CD8-positive, alpha-beta memory T cell (primary cell): ENCODE data around the gene DDX51. TPM values are rescaled to one million over a fixed set of nuclear protein-coding genes. Genes with fewer than 3 reads are reported as not detected.

ENCODE experiments used
- CTCF ChIA-PET: fragments of 350-600 bp; sonication (Branson Sonifier 250); formaldehyde crosslinking; loops from one replicate; lab custom pipeline; 2021; ENCODE audit warnings: antibody characterized with exemption; lab: Charles Lee
- POLR2A ChIA-PET: fragments of 350-600 bp; sonication (Branson Sonifier 250); formaldehyde crosslinking; loops from one replicate; lab custom pipeline; 2021; ENCODE audit warnings: antibody characterized with exemption; lab: Charles Lee
- DNase-seq, 5 donors: peaks; one replicate each; pipeline versions ENCODE4 v3.0.0 to v3.0.0-alpha.2; 2020 to 2022; ENCODE audit warnings: mixed read lengths in 1 of 5
- H3K27ac ChIP-seq: one replicate; pipeline ENCODE4 v1.7.0; 2013; ENCODE audit warnings: low read depth, mild to moderate bottlenecking, low read length, moderate library complexity
- H3K27me3 ChIP-seq: 2 replicates; pipeline ENCODE4 v1.7.0; 2013; ENCODE audit warnings: low read length, mild to moderate bottlenecking; ENCODE audit not compliant: insufficient read depth, poor library complexity, severe bottlenecking
- H3K36me3 ChIP-seq: 2 replicates; pipeline ENCODE4 v1.7.0; 2013; ENCODE audit warnings: mild to moderate bottlenecking, low read length, moderate library complexity; ENCODE audit not compliant: insufficient read depth
- H3K4me1 ChIP-seq: 2 replicates; pipeline ENCODE4 v1.7.0; 2013; ENCODE audit warnings: mild to moderate bottlenecking, low read length, moderate library complexity; ENCODE audit not compliant: insufficient read depth
- H3K4me3 ChIP-seq: 2 replicates; pipeline ENCODE4 v1.7.0; 2013; ENCODE audit warnings: mild to moderate bottlenecking, low read length
- H3K9me3 ChIP-seq: 2 replicates; pipeline ENCODE4 v1.7.0; 2013; ENCODE audit warnings: mild to moderate bottlenecking, low read length
- H3K27ac Mint-ChIP-seq, 8 donors: one replicate each; pipeline ENCODE4 v1.8.0; 2020 to 2021; ENCODE audit warnings: mixed read lengths in 8 of 8, mild to moderate bottlenecking in 6 of 8, inconsistent platforms in 3 of 8, moderate library complexity in 3 of 8
- H3K27me3 Mint-ChIP-seq, 2 donors: one replicate each; pipeline ENCODE4 v1.8.0; 2020 to 2021; ENCODE audit warnings: mixed read lengths in 2 of 2, mild to moderate bottlenecking in 1 of 2, moderate library complexity in 1 of 2
- H3K36me3 Mint-ChIP-seq, 3 donors: one replicate each; pipeline ENCODE4 v1.8.0; 2020 to 2021; ENCODE audit warnings: mixed read lengths in 3 of 3, inconsistent platforms in 1 of 3, mild to moderate bottlenecking in 1 of 3
- H3K4me1 Mint-ChIP-seq, 3 donors: one replicate each; pipeline ENCODE4 v1.8.0; 2020 to 2021; ENCODE audit warnings: mixed read lengths in 3 of 3, inconsistent platforms in 1 of 3, mild to moderate bottlenecking in 1 of 3
- H3K4me3 Mint-ChIP-seq, 7 donors: one replicate each; pipeline ENCODE4 v1.8.0; 2020 to 2021; ENCODE audit warnings: mixed read lengths in 7 of 7, mild to moderate bottlenecking in 6 of 7, moderate library complexity in 4 of 7, inconsistent platforms in 2 of 7
- H3K9me3 Mint-ChIP-seq, 5 donors: one replicate each; pipeline ENCODE4 v1.8.0; 2020 to 2022; ENCODE audit warnings: mixed read lengths in 5 of 5, mild to moderate bottlenecking in 3 of 5, moderate library complexity in 2 of 5, inconsistent platforms in 1 of 5
- polyA plus RNA-seq: library from polyadenylated mRNA; unstranded; fragments of 300-500 nt; fragmentation: Illumina TruSeq; gene quantifications from one replicate; pipeline ENCODE4 v1.2.3, GENCODE V29; 2021
- total RNA-seq, 2 experiments: library from RNA; stranded (reverse); gene quantifications; one replicate each; pipeline ENCODE4 v1.2.3, GENCODE V29; 2021

The DDX51 gene
- total and polyA plus RNA-seq, 3 experiments from 2014 or later = 14.1 to 36.4 (median 35.2) TPM

- no peak overlapping the region for H3K27ac Mint-ChIP-seq
- Histone ChIP-seq H3K27ac (no peak overlapping the region), H3K4me1 (peaks cover 11% of the 10 kb centered on the region), H3K9me3 (no peaks in the 10 kb centered on the region), H3K36me3 (no peaks in the 10 kb centered on the region), H3K4me3 (no peak overlapping the region), H3K27me3 (no peaks in the 10 kb centered on the region)
- peaks cover 0 to 2% of the 10 kb centered on the region in 2 donors for H3K27me3 Mint-ChIP-seq
- no peaks in the 10 kb centered on the region for H3K9me3 Mint-ChIP-seq
- POLR2A ChIA-PET = no interaction called here
- peak in 1 of 5 donors; percentile 48 for DNase-seq
- H3K36me3 Mint-ChIP-seq = peaks cover 0 to 28% (median 0%) of the 10 kb centered on the region in 3 donors
- H3K4me1 Mint-ChIP-seq = peaks cover 19 to 27% (median 19%) of the 10 kb centered on the region in 3 donors
- CTCF ChIA-PET = no interaction called here
- no peak overlapping the region for H3K4me3 Mint-ChIP-seq
These were observed 4.4 kb upstream of the DDX51 start for GRCh38 chr12:132148368-132149045.

GRCh38 chr12:132147423-132148367 lies 3.6 kb upstream of the DDX51 start:
- ChIA-PET CTCF (no interaction called here), POLR2A (no interaction called here)
- Mint-ChIP-seq H3K9me3 (no peaks in the 10 kb centered on the region), H3K27me3 (peaks cover 0 to 4% of the 10 kb centered on the region in 2 donors), H3K27ac (peak overlapping the region in 1 of 8 donors; percentile 91), H3K4me3 (no peak overlapping the region), H3K36me3 (peaks cover 0 to 34% (median 0%) of the 10 kb centered on the region in 3 donors), H3K4me1 (peaks cover 23 to 34% (median 26%) of the 10 kb centered on the region in 3 donors)
- Histone ChIP-seq H3K9me3 (no peaks in the 10 kb centered on the region), H3K27me3 (no peaks in the 10 kb centered on the region), H3K36me3 (no peaks in the 10 kb centered on the region), H3K4me1 (peaks cover 18% of the 10 kb centered on the region), H3K4me3 (no peak overlapping the region), H3K27ac (no peak overlapping the region)
- no peak for DNase-seq

GRCh38 chr12:132146772-132147422 lies 2.8 kb upstream of the DDX51 start:
- peaks cover 4% of the 10 kb centered on the region for H3K36me3 ChIP-seq

GRCh38 chr12:132146098-132146497 lies 2.0 kb upstream of the DDX51 start:
- H3K36me3 Mint-ChIP-seq = peaks cover 0 to 42% (median 0%) of the 10 kb centered on the region in 3 donors
- DNase-seq = no peak
- peak overlapping the region; percentile 73 to 98 (median 89) for H3K4me3 Mint-ChIP-seq
- peaks cover 0 to 4% of the 10 kb centered on the region in 2 donors for H3K27me3 Mint-ChIP-seq
- no peaks in the 10 kb centered on the region for H3K9me3 Mint-ChIP-seq
- H3K9me3 ChIP-seq = no peaks in the 10 kb centered on the region
- ChIA-PET CTCF (interaction anchor here (2.0 kb wide), 1 partner anchor 8 kb away, joined by 8 read pairs; no protein-coding TSS in a partner anchor), POLR2A (no interaction called here)
- H3K4me1 ChIP-seq = peaks cover 21% of the 10 kb centered on the region
- peaks cover 23 to 40% (median 30%) of the 10 kb centered on the region in 3 donors for H3K4me1 Mint-ChIP-seq
- peaks cover 12% of the 10 kb centered on the region for H3K36me3 ChIP-seq
- H3K27me3 ChIP-seq = no peaks in the 10 kb centered on the region
- peak overlapping the region; percentile 34 to 91 (median 86) for H3K27ac Mint-ChIP-seq
- H3K4me3 ChIP-seq = no peak overlapping the region
- no peak overlapping the region for H3K27ac ChIP-seq

More at GRCh38 chr12:132146772-132147422, 2.8 kb upstream of the DDX51 start:
- DNase-seq = no peak
- Mint-ChIP-seq H3K4me3 (peak overlapping the region; percentile 10 to 96 (median 73)), H3K27me3 (peaks cover 0 to 4% of the 10 kb centered on the region in 2 donors), H3K4me1 (peaks cover 23 to 40% (median 30%) of the 10 kb centered on the region in 3 donors), H3K9me3 (no peaks in the 10 kb centered on the region), H3K36me3 (peaks cover 0 to 37% (median 0%) of the 10 kb centered on the region in 3 donors), H3K27ac (peak overlapping the region in 5 of 8 donors; percentile 60 to 91 (median 90))
- POLR2A ChIA-PET = no interaction called here
- Histone ChIP-seq H3K9me3 (no peaks in the 10 kb centered on the region), H3K4me1 (peaks cover 21% of the 10 kb centered on the region), H3K27me3 (no peaks in the 10 kb centered on the region), H3K4me3 (no peak overlapping the region), H3K27ac (no peak overlapping the region)
- CTCF ChIA-PET = no interaction called here

- H3K27ac ChIP-seq = peak overlapping the region; percentile 82
- no peak for DNase-seq
- peak overlapping the region; percentile 84 to 98 (median 89) for H3K4me3 Mint-ChIP-seq
- CTCF ChIA-PET = interaction anchor here (2.0 kb wide), 1 partner anchor 8 kb away, joined by 8 read pairs; no protein-coding TSS in a partner anchor
- peaks cover 23 to 40% (median 30%) of the 10 kb centered on the region in 3 donors for H3K4me1 Mint-ChIP-seq
- H3K36me3 ChIP-seq = peaks cover 20% of the 10 kb centered on the region
- H3K36me3 Mint-ChIP-seq = peaks cover 0 to 42% (median 0%) of the 10 kb centered on the region in 3 donors
- no peaks in the 10 kb centered on the region for H3K27me3 ChIP-seq
- peak overlapping the region; percentile 90 to 99 (median 92) for H3K27ac Mint-ChIP-seq
- peaks cover 21% of the 10 kb centered on the region for H3K4me1 ChIP-seq
- H3K27me3 Mint-ChIP-seq = peaks cover 0 to 4% of the 10 kb centered on the region in 2 donors
- peak overlapping the region; percentile 74 for H3K4me3 ChIP-seq
- POLR2A ChIA-PET = no interaction called here
- no peaks in the 10 kb centered on the region for H3K9me3 ChIP-seq
- no peaks in the 10 kb centered on the region for H3K9me3 Mint-ChIP-seq
These were observed 1.2 kb upstream of the DDX51 start for GRCh38 chr12:132145334-132145733.

- Histone ChIP-seq H3K4me3 (peak overlapping the region; percentile 74), H3K4me1 (peaks cover 21% of the 10 kb centered on the region), H3K9me3 (no peaks in the 10 kb centered on the region), H3K27ac (peak overlapping the region; percentile 82), H3K36me3 (peaks cover 25% of the 10 kb centered on the region), H3K27me3 (no peaks in the 10 kb centered on the region)
- peaks cover 0 to 45% (median under 1%) of the 10 kb centered on the region in 3 donors for H3K36me3 Mint-ChIP-seq
- peaks cover 0 to 4% of the 10 kb centered on the region in 2 donors for H3K27me3 Mint-ChIP-seq
- ChIA-PET CTCF (interaction anchor here (2.0 kb wide), 1 partner anchor 9 kb away, joined by 8 read pairs; no protein-coding TSS in a partner anchor), POLR2A (no interaction called here)
- no peak for DNase-seq
- H3K9me3 Mint-ChIP-seq = no peaks in the 10 kb centered on the region
- peak overlapping the region; percentile 84 to 98 (median 89) for H3K4me3 Mint-ChIP-seq
- peak overlapping the region; percentile 90 to 99 (median 92) for H3K27ac Mint-ChIP-seq
- H3K4me1 Mint-ChIP-seq = peaks cover 23 to 40% (median 30%) of the 10 kb centered on the region in 3 donors
These were observed 670 bp upstream of the DDX51 start for GRCh38 chr12:132144810-132145168.

- no peaks in the 10 kb centered on the region for H3K9me3 Mint-ChIP-seq
- Histone ChIP-seq H3K36me3 (peaks cover 32% of the 10 kb centered on the region), H3K4me3 (peak overlapping the region; percentile 61), H3K27me3 (no peaks in the 10 kb centered on the region), H3K9me3 (no peaks in the 10 kb centered on the region), H3K27ac (peak overlapping the region; percentile 82), H3K4me1 (peaks cover 21% of the 10 kb centered on the region)
- DNase-seq = peak in 3 of 5 donors; percentile 20 to 60 (median 27)
- POLR2A ChIA-PET = no interaction called here
- H3K4me1 Mint-ChIP-seq = peaks cover 23 to 40% (median 30%) of the 10 kb centered on the region in 3 donors
- peak overlapping the region; percentile 70 to 92 (median 86) for H3K27ac Mint-ChIP-seq
- CTCF ChIA-PET = interaction anchor here (1.2 kb wide), 1 partner anchor 10 kb away, joined by 3 read pairs; no protein-coding TSS in a partner anchor
- H3K4me3 Mint-ChIP-seq = peak overlapping the region; percentile 76 to 92 (median 83)
- peaks cover 0 to 4% of the 10 kb centered on the region in 2 donors for H3K27me3 Mint-ChIP-seq
- H3K36me3 Mint-ChIP-seq = peaks cover 0 to 56% (median 2%) of the 10 kb centered on the region in 3 donors
These were observed 615 bp downstream of the DDX51 start for GRCh38 chr12:132143336-132144071.
